ENCODE data around the gene DDTL.

The DDTL gene

GRCh38 chr22:24006914-24007214 lies 40.2 kb downstream of the DDTL start:
- Mint-ChIP-seq H3K27me3 (no peaks in the 10 kb centered on the region), H3K4me3 (no peak overlapping the region), H3K36me3 (ENCODE audit: low read depth) (peaks cover 8% of the 10 kb centered on the region), H3K4me1 (ENCODE audit: low read depth) (peaks cover 7% of the 10 kb centered on the region), H3K27ac (no peak overlapping the region), H3K9me3 (no peaks in the 10 kb centered on the region)
- DNase-seq, result no peak

- no peak for DNase-seq
- Mint-ChIP-seq H3K4me3 (no peak overlapping the region), H3K9me3 (no peaks in the 10 kb centered on the region), H3K27ac (no peak overlapping the region), H3K36me3 (ENCODE audit: low read depth) (peaks cover 9% of the 10 kb centered on the region), H3K4me1 (ENCODE audit: low read depth) (peaks cover 10% of the 10 kb centered on the region), H3K27me3 (no peaks in the 10 kb centered on the region)
These were observed 40.7 kb downstream of the DDTL start for GRCh38 chr22:24007253-24008021.

DNA sequence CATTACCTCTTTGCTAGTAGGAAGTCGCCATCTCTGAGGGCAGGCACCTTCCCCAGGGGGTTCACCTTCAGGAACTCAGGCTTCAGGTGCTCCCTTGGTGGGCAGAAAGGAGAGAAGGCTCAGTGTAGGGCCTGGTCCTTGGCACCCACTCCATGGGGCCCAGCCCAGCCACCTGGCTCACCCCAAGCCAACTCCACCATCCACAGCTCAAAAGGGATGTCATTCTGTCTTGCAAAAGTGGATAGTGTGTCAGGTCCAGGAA lies 41.3 kb downstream of the DDTL start:
- peaks cover 12% of the 10 kb centered on the region for H3K4me1 Mint-ChIP-seq (ENCODE audit: low read depth)
- no peaks in the 10 kb centered on the region for H3K9me3 Mint-ChIP-seq
- H3K36me3 Mint-ChIP-seq (ENCODE audit: low read depth), result peaks cover 10% of the 10 kb centered on the region
- H3K4me3 Mint-ChIP-seq, result no peak overlapping the region
- no peak overlapping the region for H3K27ac Mint-ChIP-seq
- H3K27me3 Mint-ChIP-seq, result no peaks in the 10 kb centered on the region
- DNase-seq, result no peak

DNA sequence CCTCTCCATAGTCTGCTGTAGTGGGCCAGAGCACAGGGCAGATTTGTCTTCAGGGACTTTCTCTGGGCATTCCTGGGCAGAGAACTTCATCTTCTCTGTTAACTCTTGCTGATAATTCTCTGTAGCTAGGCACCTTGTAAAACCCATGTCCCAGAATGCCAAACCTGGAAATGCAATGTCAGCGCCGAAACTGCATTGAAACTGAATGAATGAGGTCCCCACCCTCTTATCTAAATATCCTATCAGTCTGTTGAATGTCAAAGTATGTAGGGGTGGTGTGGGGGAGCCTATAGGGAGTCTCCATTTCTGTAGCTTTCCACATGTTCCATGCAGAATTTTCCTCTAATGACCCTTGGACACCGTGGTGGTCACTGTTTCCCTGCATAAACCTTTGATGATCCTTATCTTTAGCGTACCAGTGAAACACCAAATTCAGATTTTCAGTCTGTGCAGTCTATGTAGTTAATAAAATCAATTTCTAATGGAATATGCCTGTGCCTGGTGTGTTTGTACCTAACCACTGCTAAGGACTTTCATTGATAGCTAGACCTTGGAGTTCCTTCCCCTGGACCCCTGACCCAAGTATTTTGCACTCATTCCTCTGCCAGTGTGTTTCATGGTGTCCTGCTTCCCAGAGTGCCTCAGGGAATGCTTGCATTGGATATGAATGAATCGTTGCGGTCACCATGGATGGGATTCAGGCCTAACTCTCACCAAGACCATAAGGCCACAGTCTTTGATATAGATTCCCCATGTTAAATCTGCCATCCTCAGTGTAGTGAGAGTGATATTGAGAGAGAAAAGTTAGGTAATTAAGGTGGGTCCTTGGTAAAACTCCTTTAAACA lies 41.9 kb downstream of the DDTL start:
- no peak overlapping the region for H3K4me3 Mint-ChIP-seq
- H3K9me3 Mint-ChIP-seq, result no peaks in the 10 kb centered on the region
- H3K27ac Mint-ChIP-seq, result no peak overlapping the region
- H3K27me3 Mint-ChIP-seq, result no peaks in the 10 kb centered on the region
- peaks cover 17% of the 10 kb centered on the region for H3K4me1 Mint-ChIP-seq (ENCODE audit: low read depth)
- no peak for DNase-seq
- peaks cover 13% of the 10 kb centered on the region for H3K36me3 Mint-ChIP-seq (ENCODE audit: low read depth)

GRCh38 chr22:24009227-24010017 lies 42.7 kb downstream of the DDTL start:
- H3K27ac Mint-ChIP-seq, result no peak overlapping the region
- no peaks in the 10 kb centered on the region for H3K9me3 Mint-ChIP-seq
- peaks cover 18% of the 10 kb centered on the region for H3K36me3 Mint-ChIP-seq (ENCODE audit: low read depth)
- no peak for DNase-seq
- peaks cover 23% of the 10 kb centered on the region for H3K4me1 Mint-ChIP-seq (ENCODE audit: low read depth)
- H3K4me3 Mint-ChIP-seq, result no peak overlapping the region
- no peaks in the 10 kb centered on the region for H3K27me3 Mint-ChIP-seq

- no peak for DNase-seq
- H3K9me3 Mint-ChIP-seq, result no peaks in the 10 kb centered on the region
- H3K27me3 Mint-ChIP-seq, result no peaks in the 10 kb centered on the region
- H3K36me3 Mint-ChIP-seq (ENCODE audit: low read depth), result peaks cover 20% of the 10 kb centered on the region
- H3K4me1 Mint-ChIP-seq (ENCODE audit: low read depth), result peaks cover 26% of the 10 kb centered on the region
- peak overlapping the region; percentile 58 for H3K4me3 Mint-ChIP-seq
- peak overlapping the region; percentile 77 for H3K27ac Mint-ChIP-seq
These were observed 43.3 kb downstream of the DDTL start for GRCh38 chr22:24010018-24010391.

GRCh38 chr22:24011735-24012068 lies 45.0 kb downstream of the DDTL start:
- Mint-ChIP-seq H3K27me3 (no peaks in the 10 kb centered on the region), H3K4me3 (peak overlapping the region; percentile 93), H3K36me3 (ENCODE audit: low read depth) (peaks cover 31% of the 10 kb centered on the region), H3K4me1 (ENCODE audit: low read depth) (peaks cover 28% of the 10 kb centered on the region), H3K9me3 (peaks cover 2% of the 10 kb centered on the region), H3K27ac (peak overlapping the region; percentile 97)
- no peak for DNase-seq

- Mint-ChIP-seq H3K4me3 (no peak overlapping the region), H3K4me1 (ENCODE audit: low read depth) (peaks cover 35% of the 10 kb centered on the region), H3K36me3 (ENCODE audit: low read depth) (peaks cover 54% of the 10 kb centered on the region), H3K27ac (no peak overlapping the region), H3K9me3 (peaks cover 2% of the 10 kb centered on the region), H3K27me3 (no peaks in the 10 kb centered on the region)
- no peak for DNase-seq
These were observed 49.5 kb downstream of the DDTL start for GRCh38 chr22:24016156-24016555.

DNA sequence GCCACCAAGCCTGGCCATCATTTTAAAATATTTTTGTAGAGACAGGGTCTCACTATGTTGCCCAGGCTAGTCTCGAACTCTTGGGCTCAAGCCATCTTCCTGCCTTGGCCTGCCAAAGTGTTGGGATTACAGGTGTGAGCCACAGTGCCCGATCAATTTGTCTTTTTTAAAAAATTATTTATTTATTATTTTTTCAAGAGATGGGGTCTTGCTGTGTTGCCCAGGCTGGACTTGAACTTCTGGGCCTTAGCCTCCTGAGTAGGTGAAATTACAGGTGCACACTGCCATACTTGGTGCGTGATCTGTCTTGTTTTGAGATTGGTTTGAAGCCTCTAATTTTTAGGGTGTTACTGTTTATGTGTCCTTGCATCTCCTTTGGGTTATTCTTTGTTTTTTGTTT lies 54.6 kb downstream of the DDTL start:
- H3K4me3 Mint-ChIP-seq, result no peak overlapping the region
- H3K9me3 Mint-ChIP-seq, result peaks cover 3% of the 10 kb centered on the region
- peaks cover 56% of the 10 kb centered on the region for H3K4me1 Mint-ChIP-seq (ENCODE audit: low read depth)
- peaks cover 66% of the 10 kb centered on the region for H3K36me3 Mint-ChIP-seq (ENCODE audit: low read depth)
- no peaks in the 10 kb centered on the region for H3K27me3 Mint-ChIP-seq
- no peak for DNase-seq
- H3K27ac Mint-ChIP-seq, result no peak overlapping the region
